GM13977 (cell line): Measurements from ENCODE around the gene ZNF423.

Experiments
- DNase-seq: peaks from one replicate; pipeline ENCODE4 v3.0.0; 2012; ENCODE audit warnings: low spot score
- CTCF ChIP-seq: IDR thresholded peaks from 2 replicates; pipeline ENCODE4 v1.5.1; 2012; ENCODE audit warnings: mild to moderate bottlenecking, control low read depth; ENCODE audit not compliant: insufficient read depth; ENCODE audit errors: extremely low read depth, missing control alignments
- in situ Hi-C: fragments of 300-500 bp; cut with MboI; formaldehyde crosslinking; loops from one replicate; pipeline ENCODE4 v1.12.0; 2022; ENCODE audit warnings: low sequenced_read_pairs, low pct_unique_long_range_greater_than_20kb, mixed read lengths, inconsistent platforms; ENCODE audit not compliant: unreplicated experiment

Gene ZNF423

GRCh38 chr16:49859125-49859811 is 3.4 kb upstream of the ZNF423 start:
- in situ Hi-C loops: no loop called here
- no peak for TF ChIP-seq CTCF
- DNase-seq: no peak

- DNase-seq: peak; percentile 64
- TF ChIP-seq CTCF: no peak
- in situ Hi-C loops: no loop called here
These were observed 2.5 kb upstream of the ZNF423 start for GRCh38 chr16:49858200-49859124.

GRCh38 chr16:49857423-49858181 is 1.7 kb upstream of the ZNF423 start:
- in situ Hi-C loops: no loop called here
- TF ChIP-seq CTCF: peak; percentile 79

GRCh38 chr16:49856672-49857330 is 889 bp upstream of the ZNF423 start:
- in situ Hi-C loops: no loop called here
- peak; percentile 80 for DNase-seq
- TF ChIP-seq CTCF: peak; percentile 28

More at GRCh38 chr16:49857423-49858181, 1.7 kb upstream of the ZNF423 start:
- DNase-seq: peak; percentile 89

GRCh38 chr16:49855280-49855821 is 561 bp downstream of the ZNF423 start:
- DNase-seq: peak; percentile 83
- in situ Hi-C loops: no loop called here

More at GRCh38 chr16:49855280-49855821, 561 bp downstream of the ZNF423 start:
- TF ChIP-seq CTCF: no peak
